Naive thymus-derived CD4-positive, alpha-beta T cell (primary cell): ENCODE results near the gene SERPINA9. TPM values are rescaled to one million over a fixed set of nuclear protein-coding genes. Genes with fewer than 3 reads are reported as not detected.
"Not testable (repeated sequence)": the region's sequence is repeated elsewhere in the genome, so short reads cannot be mapped to it uniquely, and the experiment has no call there.

ENCODE experiments used
- ATAC-seq: fragments of 150-1000 bp; cut with Tn5 transposase; 2 replicates; pipeline ENCODE4 v1.10.0; 2021; ENCODE audit warnings: mild to moderate bottlenecking, moderate library complexity
- CTCF ChIA-PET: fragments of 350-600 bp; sonication (Branson Sonifier 250); formaldehyde crosslinking; loops from one replicate; lab custom pipeline; 2021; ENCODE audit warnings: antibody characterized with exemption; lab: Charles Lee
- POLR2A ChIA-PET: fragments of 350-600 bp; sonication (Branson Sonifier 250); formaldehyde crosslinking; loops from one replicate; lab custom pipeline; 2021; ENCODE audit warnings: antibody characterized with exemption, inconsistent platforms; lab: Charles Lee
- DNase-seq, 9 donors: peaks; one replicate each; pipeline versions ENCODE4 v3.0.0 to v3.0.0-alpha.2; 2020 to 2022; ENCODE audit warnings: mixed read lengths in 1 of 9
- H3K27ac ChIP-seq: one replicate; pipeline ENCODE4 v1.7.0; 2013; ENCODE audit warnings: mild to moderate bottlenecking, low read depth, low read length, moderate library complexity
- H3K27me3 ChIP-seq, 2 donors: one replicate each; pipeline ENCODE4 v1.7.0; 2013; ENCODE audit warnings: low read length in 2 of 2, mild to moderate bottlenecking in 2 of 2, moderate library complexity in 2 of 2; ENCODE audit not compliant: control insufficient read depth in 2 of 2, insufficient read depth in 2 of 2
- H3K36me3 ChIP-seq, 3 experiments: 1 replicate in 2 of 3; 2 replicates in 1 of 3; pipeline ENCODE4 v1.7.0; 2013; ENCODE audit warnings: low read length in 3 of 3, mild to moderate bottlenecking in 3 of 3, moderate library complexity in 1 of 3; ENCODE audit not compliant: insufficient read depth in 3 of 3, control insufficient read depth in 2 of 3
- H3K4me1 ChIP-seq, 2 donors: one replicate each; pipeline ENCODE4 v1.7.0; 2013; ENCODE audit warnings: low read length in 2 of 2, mild to moderate bottlenecking in 2 of 2, moderate library complexity in 1 of 2; ENCODE audit not compliant: control insufficient read depth in 2 of 2, insufficient read depth in 2 of 2
- H3K4me3 ChIP-seq: 2 replicates; pipeline ENCODE4 v1.7.0; 2013; ENCODE audit warnings: mild to moderate bottlenecking, low read length
- H3K9me3 ChIP-seq, 3 experiments: 1 replicate in 2 of 3; 2 replicates in 1 of 3; pipeline ENCODE4 v1.7.0; 2013; ENCODE audit warnings: low read length in 3 of 3; ENCODE audit not compliant: control insufficient read depth in 2 of 3
- H3K27ac Mint-ChIP-seq, 9 donors: one replicate each; pipeline ENCODE4 v1.8.0; 2020 to 2022; ENCODE audit warnings: mixed read lengths in 9 of 9, mild to moderate bottlenecking in 8 of 9, moderate library complexity in 5 of 9, inconsistent platforms in 2 of 9
- H3K27me3 Mint-ChIP-seq, 5 donors: one replicate each; pipeline ENCODE4 v1.8.0; 2021 to 2022; ENCODE audit warnings: mixed read lengths in 5 of 5, mild to moderate bottlenecking in 1 of 5
- H3K36me3 Mint-ChIP-seq, 5 donors: one replicate each; pipeline ENCODE4 v1.8.0; 2020 to 2022; ENCODE audit warnings: mixed read lengths in 5 of 5, mild to moderate bottlenecking in 3 of 5, inconsistent platforms in 1 of 5
- H3K4me1 Mint-ChIP-seq, 7 donors: one replicate each; pipeline ENCODE4 v1.8.0; 2020 to 2022; ENCODE audit warnings: mixed read lengths in 7 of 7, mild to moderate bottlenecking in 3 of 7, inconsistent platforms in 1 of 7
- H3K4me3 Mint-ChIP-seq, 10 donors: one replicate each; pipeline ENCODE4 v1.8.0; 2020 to 2022; ENCODE audit warnings: mild to moderate bottlenecking in 10 of 10, mixed read lengths in 10 of 10, moderate library complexity in 6 of 10, inconsistent platforms in 2 of 10
- H3K9me3 Mint-ChIP-seq, 11 donors: one replicate each; pipeline ENCODE4 v1.8.0; 2020 to 2022; ENCODE audit warnings: mixed read lengths in 11 of 11, mild to moderate bottlenecking in 4 of 11, inconsistent platforms in 1 of 11, moderate library complexity in 1 of 11
- intact Hi-C, 2 donors: fragments of 100-400 bp; cut with micrococcal nuclease; formaldehyde crosslinking; loops; one replicate each; pipeline ENCODE4 v1.15.1; 2023
- polyA plus RNA-seq, 2 donors: library from polyadenylated mRNA; unstranded; fragments of 300-500 nt; fragmentation: Illumina TruSeq; gene quantifications; one replicate each; pipeline ENCODE4 v1.2.3, GENCODE V29; 2021
- total RNA-seq, 6 experiments: library from RNA in 5 of 6; stranded (reverse) in 5 of 6; gene quantifications; 1 replicate in 5 of 6; 2 replicates in 1 of 6; pipeline ENCODE4 v1.2.3 and lab custom pipeline; 2021 to 2026

SERPINA9 gene
- total and polyA plus RNA-seq, 7 experiments from 2014 or later: not detected

DNA sequence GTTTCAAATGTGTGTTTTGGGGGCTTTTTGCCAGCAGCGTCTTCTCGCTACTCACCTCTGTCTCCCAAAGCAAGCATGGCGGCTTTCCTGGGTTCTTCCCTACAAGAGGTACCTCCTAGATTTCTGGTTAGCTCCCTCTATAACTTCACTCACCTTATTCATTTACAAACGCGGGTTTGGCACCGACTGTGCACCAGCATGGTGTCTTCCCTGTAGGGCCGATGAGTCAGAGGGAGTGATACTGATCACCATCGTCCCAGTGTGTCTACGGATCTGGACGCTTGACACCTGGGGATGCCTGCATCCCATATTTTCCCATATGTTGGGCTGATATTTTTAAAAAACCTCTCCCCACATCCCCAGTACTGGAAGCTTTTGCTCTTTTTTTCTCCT, 41.2 kb upstream of the SERPINA9 start:
- CTCF ChIA-PET: no interaction called here
- intact Hi-C loops: no loop called here
- POLR2A ChIA-PET: no interaction called here

GRCh38 chr14:94515856-94516255, 39.9 kb upstream of the SERPINA9 start:
- Histone ChIP-seq H3K27me3 (no peaks in the 10 kb centered on the region), H3K36me3 (no peaks in the 10 kb centered on the region), H3K27ac (no peak overlapping the region), H3K4me1 (no peaks in the 10 kb centered on the region), H3K9me3 (no peaks in the 10 kb centered on the region), H3K4me3 (no peak overlapping the region)
- Mint-ChIP-seq H3K4me1 (no peaks in the 10 kb centered on the region), H3K27me3 (peaks cover 0 to 30% (median 20%) of the 10 kb centered on the region in 5 donors), H3K4me3 (no peak overlapping the region), H3K27ac (no peak overlapping the region), H3K36me3 (no peaks in the 10 kb centered on the region), H3K9me3 (peaks cover 0 to 14% (median 9%) of the 10 kb centered on the region in 11 donors)
- POLR2A ChIA-PET: no interaction called here
- DNase-seq (no peak), ATAC-seq (no peak)
- CTCF ChIA-PET: no interaction called here
- intact Hi-C loops: no loop called here

More for the DNA sequence above, 41.2 kb upstream of the SERPINA9 start:
- H3K9me3 ChIP-seq: no peaks in the 10 kb centered on the region
- Mint-ChIP-seq H3K27me3 (peaks cover 0 to 38% (median 16%) of the 10 kb centered on the region in 5 donors), H3K4me1 (no peaks in the 10 kb centered on the region), H3K9me3 (peaks cover 0 to 14% (median 9%) of the 10 kb centered on the region in 11 donors), H3K4me3 (no peak overlapping the region), H3K36me3 (no peaks in the 10 kb centered on the region), H3K27ac (no peak overlapping the region)
- DNase-seq: no peak
- no peak for ATAC-seq
- no peak overlapping the region for H3K4me3 ChIP-seq
- no peaks in the 10 kb centered on the region for H3K36me3 ChIP-seq
- no peak overlapping the region for H3K27ac ChIP-seq
- no peaks in the 10 kb centered on the region for H3K27me3 ChIP-seq
- H3K4me1 ChIP-seq: no peaks in the 10 kb centered on the region

DNA sequence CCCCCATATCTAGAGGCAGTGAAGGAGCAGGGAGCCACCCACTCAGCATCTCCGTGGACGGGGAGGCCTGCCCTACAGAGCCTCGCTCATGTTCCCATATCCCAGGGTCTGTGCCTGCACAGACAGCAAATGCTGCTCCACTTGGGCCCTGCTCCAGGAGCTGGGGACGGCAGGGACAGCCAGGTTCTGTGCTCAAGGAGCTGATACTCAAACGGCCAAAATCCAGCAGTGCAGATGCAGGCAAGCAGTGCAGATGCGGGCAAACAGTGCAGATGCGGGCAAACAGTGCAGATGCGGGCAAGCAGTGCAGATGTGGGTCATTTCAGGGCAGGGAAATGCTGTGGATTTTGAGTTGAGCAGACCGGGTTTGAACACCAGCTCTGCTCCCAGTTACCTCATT, 39.4 kb upstream of the SERPINA9 start:
- H3K27me3 Mint-ChIP-seq: peaks cover 0 to 30% (median 21%) of the 10 kb centered on the region in 5 donors
- H3K27ac ChIP-seq: no peak overlapping the region
- no peaks in the 10 kb centered on the region for H3K27me3 ChIP-seq
- H3K4me3 ChIP-seq: no peak overlapping the region
- no peaks in the 10 kb centered on the region for H3K36me3 ChIP-seq
- H3K9me3 ChIP-seq: no peaks in the 10 kb centered on the region
- H3K27ac Mint-ChIP-seq: no peak overlapping the region
- H3K4me3 Mint-ChIP-seq: no peak overlapping the region
- no peaks in the 10 kb centered on the region for H3K4me1 ChIP-seq
- no peaks in the 10 kb centered on the region for H3K36me3 Mint-ChIP-seq
- DNase-seq (no peak), ATAC-seq (no peak)
- no peaks in the 10 kb centered on the region for H3K4me1 Mint-ChIP-seq
- POLR2A ChIA-PET: no interaction called here
- intact Hi-C loops: no loop called here
- CTCF ChIA-PET: no interaction called here
- H3K9me3 Mint-ChIP-seq: peaks cover 0 to 14% (median 9%) of the 10 kb centered on the region in 11 donors

GRCh38 chr14:94514351-94514750, 38.4 kb upstream of the SERPINA9 start:
- intact Hi-C loops: no loop called here
- no peak for ATAC-seq
- CTCF ChIA-PET: no interaction called here

DNA sequence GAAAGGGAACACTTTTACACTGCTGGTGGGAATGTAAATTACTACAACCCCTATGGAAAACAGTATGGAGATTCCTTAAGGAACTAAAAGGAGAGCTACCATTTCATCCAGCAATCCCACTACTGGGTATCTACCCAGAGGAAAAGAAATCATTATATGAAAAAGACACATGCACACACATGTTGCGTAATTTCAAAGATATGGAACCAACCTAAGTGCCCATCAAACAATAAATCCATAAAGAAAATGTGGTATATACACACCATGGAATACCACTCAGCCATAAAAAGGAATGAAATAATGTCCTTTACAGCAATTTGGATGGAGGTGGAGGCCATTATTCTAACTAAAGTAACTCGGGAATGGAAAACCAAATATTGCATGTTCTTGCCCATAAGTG, 34.5 kb upstream of the SERPINA9 start:
- POLR2A ChIA-PET, H3K36me3 ChIP-seq, DNase-seq, H3K9me3 ChIP-seq, H3K36me3 Mint-ChIP-seq, H3K9me3 Mint-ChIP-seq, H3K4me3 ChIP-seq, H3K4me1 Mint-ChIP-seq, H3K4me1 ChIP-seq, intact Hi-C loops, H3K27me3 ChIP-seq, ATAC-seq, CTCF ChIA-PET, H3K27ac Mint-ChIP-seq, H3K4me3 Mint-ChIP-seq, H3K27ac ChIP-seq: not testable (repeated sequence)
- peaks cover under 1 to 31% (median 15%) of the 10 kb centered on the region in 5 donors for H3K27me3 Mint-ChIP-seq

More at GRCh38 chr14:94514351-94514750, 38.4 kb upstream of the SERPINA9 start:
- Histone ChIP-seq H3K27ac (no peak overlapping the region), H3K4me1 (no peaks in the 10 kb centered on the region), H3K9me3 (no peaks in the 10 kb centered on the region), H3K36me3 (no peaks in the 10 kb centered on the region), H3K27me3 (no peaks in the 10 kb centered on the region), H3K4me3 (no peak overlapping the region)
- DNase-seq: no peak
- H3K4me3 Mint-ChIP-seq: no peak overlapping the region
- no peaks in the 10 kb centered on the region for H3K36me3 Mint-ChIP-seq
- peaks cover 0 to 8% (median 5%) of the 10 kb centered on the region in 11 donors for H3K9me3 Mint-ChIP-seq
- H3K4me1 Mint-ChIP-seq: no peaks in the 10 kb centered on the region
- POLR2A ChIA-PET: no interaction called here
- H3K27ac Mint-ChIP-seq: no peak overlapping the region
- H3K27me3 Mint-ChIP-seq: peaks cover 0 to 30% (median 21%) of the 10 kb centered on the region in 5 donors

GRCh38 chr14:94509356-94509755, 33.4 kb upstream of the SERPINA9 start, which contains the start of gene SERPINA12:
SERPINA12 (minus strand) TSS chr14:94509469; CDS start chr14:94498397, 11,072 bp downstream.
- POLR2A ChIA-PET: no interaction called here
- H3K4me3 ChIP-seq: no peak within 1 kb of the TSS
- CTCF ChIA-PET: no interaction called here
- H3K27ac Mint-ChIP-seq: no peak within 1 kb of the TSS
- no peaks in the 10 kb centered on the region for H3K36me3 ChIP-seq
- H3K9me3 ChIP-seq: no peaks in the 10 kb centered on the region
- H3K27me3 ChIP-seq: no peaks in the 10 kb centered on the region
- H3K27me3 Mint-ChIP-seq: peaks cover 7 to 25% (median 13%) of the 10 kb centered on the region in 5 donors
- ATAC-seq: no peak
- no peaks in the 10 kb centered on the region for H3K4me1 ChIP-seq
- intact Hi-C loops: no loop called here
- no peaks in the 10 kb centered on the region for H3K4me1 Mint-ChIP-seq
- no peaks in the 10 kb centered on the region for H3K9me3 Mint-ChIP-seq
- no peak for DNase-seq
- H3K27ac ChIP-seq: no peak within 1 kb of the TSS
- H3K36me3 Mint-ChIP-seq: no peaks in the 10 kb centered on the region
- H3K4me3 Mint-ChIP-seq: no peak within 1 kb of the TSS

DNA sequence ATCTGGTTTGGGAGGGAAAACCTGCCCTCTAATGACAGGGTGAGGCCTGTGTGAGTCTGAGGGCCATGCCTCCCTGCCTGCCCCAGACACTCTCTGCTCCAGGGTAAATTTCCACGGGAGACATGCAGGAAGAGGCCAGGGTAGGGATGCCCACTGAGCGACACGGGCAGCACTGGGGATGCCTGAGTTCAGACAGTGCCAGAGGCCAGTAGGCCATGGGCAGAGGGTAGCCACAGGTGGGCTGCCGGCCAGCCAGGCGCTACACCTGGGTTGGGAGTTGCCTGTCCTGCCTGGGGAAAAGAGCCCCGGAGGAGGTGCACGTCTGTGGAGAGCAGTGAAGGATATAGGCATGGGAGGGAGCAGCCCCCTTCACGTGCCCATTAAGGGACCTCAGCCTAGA, 29.6 kb upstream of the SERPINA9 start:
- DNase-seq (no peak), ATAC-seq (no peak)
- no peak overlapping the region for H3K4me3 ChIP-seq
- POLR2A ChIA-PET: no interaction called here
- H3K27ac ChIP-seq: no peak overlapping the region
- intact Hi-C loops: no loop called here
- Mint-ChIP-seq H3K4me1 (no peaks in the 10 kb centered on the region), H3K9me3 (peaks cover 0 to 3% (median 0%) of the 10 kb centered on the region in 11 donors), H3K27me3 (peaks cover 8 to 27% (median 13%) of the 10 kb centered on the region in 5 donors), H3K27ac (no peak overlapping the region), H3K36me3 (no peaks in the 10 kb centered on the region), H3K4me3 (no peak overlapping the region)
- H3K9me3 ChIP-seq: no peaks in the 10 kb centered on the region
- H3K4me1 ChIP-seq: no peaks in the 10 kb centered on the region
- H3K27me3 ChIP-seq: no peaks in the 10 kb centered on the region
- no peaks in the 10 kb centered on the region for H3K36me3 ChIP-seq
- CTCF ChIA-PET: no interaction called here
